Midbrain (tissue), 1 donor: ENCODE results near the gene SERINC3.
A peak's percentile ranks its signal among the peaks of the same experiment; 100 is the strongest.
"Not testable (repeated sequence)": the region's sequence is repeated elsewhere in the genome, so short reads cannot be mapped to it uniquely, and the experiment has no call there.

ENCODE experiments used
- DNase-seq: peaks from one replicate; lab custom pipeline; 2025; lab: John Stamatoyannopoulos, UW

SERINC3 gene

DNA sequence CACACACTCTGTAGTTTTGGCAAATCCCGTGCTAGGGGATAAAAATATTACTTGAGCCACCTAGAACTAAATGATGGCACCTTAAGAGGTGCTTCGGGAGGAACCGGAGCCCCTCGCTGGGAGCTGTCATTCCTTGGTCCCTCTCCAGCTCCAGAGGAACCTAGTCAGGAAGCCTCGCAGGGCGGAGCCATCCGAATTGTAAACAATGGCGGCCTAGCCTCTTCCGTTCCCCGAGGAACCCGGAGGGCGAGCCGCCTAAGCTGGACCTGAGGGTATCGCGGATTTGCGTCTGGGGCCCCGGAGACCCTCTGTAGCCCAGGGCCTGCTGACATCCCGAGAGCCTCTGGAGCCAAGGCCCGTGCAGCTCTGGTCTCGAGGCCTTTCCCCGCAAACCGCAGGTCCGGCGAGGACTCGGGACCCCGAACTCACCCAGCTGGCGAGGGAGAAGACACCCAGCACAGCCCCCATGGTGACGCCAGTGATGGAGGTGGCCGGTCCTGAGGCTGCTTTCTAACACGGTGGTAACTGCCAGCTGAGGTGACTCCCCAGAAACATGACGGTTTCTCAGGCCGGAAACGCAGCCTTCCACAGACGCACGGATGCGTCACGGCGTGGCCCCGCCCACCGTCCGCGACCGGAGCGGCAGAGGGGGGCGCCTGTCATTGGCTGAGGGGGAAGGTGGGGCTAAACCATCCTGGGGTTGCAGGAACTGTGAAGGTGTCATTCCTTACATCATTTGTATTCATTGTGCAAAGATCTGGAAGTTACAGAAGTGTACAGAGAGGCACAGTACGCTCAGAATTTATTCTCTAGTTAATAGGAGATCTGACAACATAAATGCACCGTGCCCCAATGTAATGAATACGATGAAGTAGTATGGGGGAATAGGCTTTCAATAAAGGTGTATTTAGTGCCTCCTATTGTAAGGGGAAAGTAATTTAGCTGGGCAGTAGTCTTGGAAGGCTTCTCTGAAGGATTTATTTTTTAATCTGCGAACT is at the start of gene SERINC3:
Gene SERINC3, minus strand, starts transcription at position 587 of the 998 bp plus-strand sequence. Its CDS starts 119 bp downstream, at position 468.
- peak; percentile 96 for DNase-seq

GRCh38 chr20:44571362-44571988 is 49.6 kb upstream of the SERINC3 start:
- DNase-seq: no peak

DNA sequence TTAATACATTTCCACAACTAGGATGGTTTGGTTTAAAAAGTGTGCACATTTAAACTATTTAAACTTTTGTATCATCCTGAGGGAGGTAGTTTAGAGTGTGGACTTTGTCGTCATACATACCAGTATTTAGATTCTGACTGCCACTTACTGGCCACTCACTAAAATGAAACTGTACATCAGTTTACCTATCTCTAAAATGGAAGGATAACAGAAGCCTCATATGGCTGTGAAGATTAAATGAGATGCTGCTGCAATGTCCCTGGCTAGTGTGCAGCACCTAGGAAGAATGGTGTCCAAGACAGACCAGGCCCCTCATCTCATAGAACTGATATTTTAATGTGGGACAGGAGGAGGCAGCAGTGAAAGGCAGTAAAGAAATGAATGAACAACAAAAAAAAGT is 48.5 kb upstream of the SERINC3 start:
- DNase-seq: no peak

- DNase-seq: no peak
Measured at GRCh38 chr20:44566811-44567210, 44.9 kb upstream of the SERINC3 start.

GRCh38 chr20:44566018-44566417 is 44.1 kb upstream of the SERINC3 start:
- no peak for DNase-seq

DNA sequence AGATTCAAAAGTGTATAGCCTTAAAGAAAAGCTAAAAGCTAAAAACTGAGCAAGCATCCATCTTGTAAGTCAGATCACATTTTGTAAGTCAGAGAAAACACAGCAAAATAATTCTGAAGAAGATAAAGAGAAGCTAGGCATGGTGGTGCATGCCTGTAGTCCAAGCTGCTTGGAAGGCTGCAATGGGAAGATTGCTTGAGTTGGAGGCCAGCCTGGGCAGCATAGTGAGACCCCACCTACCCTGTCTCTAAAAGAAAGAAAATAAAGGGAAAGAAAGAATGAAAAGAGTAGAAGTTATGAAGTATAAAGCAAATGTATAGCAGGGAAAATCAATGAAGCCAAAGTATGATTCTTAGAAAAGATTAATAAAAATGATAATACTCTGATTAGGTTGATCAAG is 40.0 kb upstream of the SERINC3 start:
- no peak for DNase-seq

DNA sequence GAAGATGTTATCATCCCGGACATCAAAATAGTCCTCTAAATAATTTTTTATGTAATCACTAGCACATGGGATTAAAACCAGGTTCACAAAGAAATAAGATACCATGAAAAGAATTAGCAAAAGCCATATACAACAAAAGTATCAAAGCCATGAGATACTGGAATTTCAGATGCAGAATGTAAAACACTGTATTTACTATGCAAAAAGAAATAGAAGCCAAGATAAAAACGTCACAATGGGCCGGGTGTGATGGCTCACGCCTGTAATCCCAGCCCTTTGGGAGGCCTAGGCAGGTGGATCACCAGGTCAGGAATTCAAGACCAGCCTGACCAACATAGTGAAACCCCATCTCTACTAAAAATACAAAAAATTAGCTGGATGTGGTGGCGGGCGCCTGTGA is 38.9 kb upstream of the SERINC3 start:
- not testable (repeated sequence) for DNase-seq

DNA sequence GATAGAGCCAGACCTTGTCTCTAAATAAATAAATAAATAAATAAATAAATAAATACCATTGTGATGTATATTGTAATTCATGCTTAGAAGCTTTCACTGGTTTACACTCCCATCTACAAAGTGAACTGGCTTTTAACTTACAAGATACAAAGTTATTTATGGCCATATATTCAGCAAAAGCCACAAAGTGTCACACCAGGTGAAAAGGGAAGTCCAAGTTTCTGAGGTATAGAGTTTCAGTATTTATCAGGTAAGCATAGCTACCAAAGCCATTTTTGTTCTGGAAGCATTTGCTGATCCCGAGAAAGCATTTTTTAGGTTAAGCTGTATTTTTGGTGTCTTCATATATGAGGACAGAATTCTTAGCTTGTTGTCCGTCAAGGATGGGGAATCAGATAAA is 38.4 kb upstream of the SERINC3 start:
- no peak for DNase-seq

DNA sequence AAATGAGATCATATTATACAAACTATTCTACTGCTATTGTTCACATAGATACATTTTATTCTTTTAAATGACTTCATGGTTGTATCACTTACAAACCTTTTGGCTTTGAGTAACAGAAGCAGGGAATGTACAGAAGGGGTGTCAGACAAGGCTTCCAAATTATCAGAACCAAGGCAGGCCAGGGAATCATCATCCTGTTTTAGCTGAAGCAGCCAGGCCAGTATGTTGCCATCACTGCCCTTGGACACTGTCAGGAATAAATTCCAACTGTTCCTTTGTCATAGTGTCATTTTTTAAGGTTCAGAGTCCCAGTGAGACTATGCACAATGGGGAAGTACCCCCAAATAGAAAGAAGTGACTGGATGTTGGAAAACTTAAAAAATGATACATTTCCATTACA is 37.4 kb upstream of the SERINC3 start:
- no peak for DNase-seq

DNA sequence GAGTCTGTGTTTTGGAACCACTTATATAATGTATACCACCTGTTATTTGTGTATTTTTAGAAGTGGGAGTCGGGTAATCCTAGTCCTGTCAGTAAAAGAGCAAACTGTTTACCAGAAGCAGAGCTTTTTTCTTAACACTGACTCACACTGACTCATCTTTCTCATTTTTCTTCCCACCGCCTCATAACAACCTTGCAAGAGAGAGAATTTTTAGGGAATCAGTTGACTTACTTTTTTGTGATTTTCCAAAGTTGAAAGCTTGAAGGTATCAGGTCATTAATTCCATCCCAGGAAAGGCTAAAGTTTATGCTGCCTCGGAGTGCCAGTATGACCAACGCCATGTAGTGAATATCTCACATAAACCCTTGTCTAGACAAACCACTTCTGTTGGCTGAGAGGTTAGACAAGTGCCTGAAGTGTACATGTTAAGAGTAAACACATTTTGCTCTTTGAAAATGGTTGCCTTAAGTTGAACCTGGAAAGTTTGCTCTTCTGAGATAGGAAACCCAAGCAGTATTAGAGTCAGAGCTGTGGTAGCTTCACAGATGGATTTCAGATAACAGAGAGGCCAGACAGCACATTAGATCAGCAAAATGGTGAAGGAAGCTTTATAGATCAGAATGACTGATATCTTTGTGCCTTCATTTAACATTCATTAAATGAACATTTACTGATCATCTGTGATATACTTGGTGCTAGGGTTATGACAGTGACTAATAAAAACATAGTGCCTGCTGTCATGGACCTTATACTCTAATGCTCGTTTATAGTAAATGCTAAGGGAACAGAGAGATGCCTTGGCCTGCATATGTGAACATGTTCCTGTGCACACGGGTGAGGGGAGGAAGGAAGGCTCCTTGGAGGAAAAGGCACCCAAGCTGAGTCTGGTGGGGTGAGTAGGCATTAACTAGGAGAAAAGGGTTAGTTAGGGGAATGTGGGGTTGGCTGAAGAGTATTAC is 31.4 kb upstream of the SERINC3 start:
- no peak for DNase-seq

- no peak for DNase-seq
Measured at GRCh38 chr20:44552568-44552949, 30.7 kb upstream of the SERINC3 start.

DNA sequence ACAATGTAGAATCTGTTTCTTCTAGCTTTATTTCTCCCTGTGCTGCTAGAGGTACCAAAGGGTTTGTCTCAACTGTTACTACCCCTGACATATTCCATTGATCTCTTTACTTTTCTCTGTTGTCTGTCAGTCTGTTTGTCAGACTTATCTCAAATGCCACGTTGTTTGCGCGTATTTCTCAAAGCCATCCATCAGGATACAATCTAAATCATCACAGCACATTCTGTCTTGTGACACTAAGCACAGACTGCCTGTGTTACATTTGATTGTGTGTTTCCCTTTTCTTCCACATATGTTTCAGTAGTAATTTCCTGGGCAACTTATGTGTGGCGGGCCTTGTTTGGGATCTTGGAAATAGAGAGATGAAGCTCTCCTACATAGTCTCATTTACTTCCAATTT is 30.2 kb upstream of the SERINC3 start:
- no peak for DNase-seq

- DNase-seq: no peak
Measured at GRCh38 chr20:44549123-44549522, 27.3 kb upstream of the SERINC3 start.

- DNase-seq: no peak
Measured at GRCh38 chr20:44547419-44547818, 25.5 kb upstream of the SERINC3 start.

GRCh38 chr20:44544263-44544662 is 22.4 kb upstream of the SERINC3 start:
- no peak for DNase-seq

- no peak for DNase-seq
Measured at GRCh38 chr20:44543358-44543757, 21.5 kb upstream of the SERINC3 start.

- no peak for DNase-seq
Measured at GRCh38 chr20:44542890-44543289, 21.0 kb upstream of the SERINC3 start.

DNA sequence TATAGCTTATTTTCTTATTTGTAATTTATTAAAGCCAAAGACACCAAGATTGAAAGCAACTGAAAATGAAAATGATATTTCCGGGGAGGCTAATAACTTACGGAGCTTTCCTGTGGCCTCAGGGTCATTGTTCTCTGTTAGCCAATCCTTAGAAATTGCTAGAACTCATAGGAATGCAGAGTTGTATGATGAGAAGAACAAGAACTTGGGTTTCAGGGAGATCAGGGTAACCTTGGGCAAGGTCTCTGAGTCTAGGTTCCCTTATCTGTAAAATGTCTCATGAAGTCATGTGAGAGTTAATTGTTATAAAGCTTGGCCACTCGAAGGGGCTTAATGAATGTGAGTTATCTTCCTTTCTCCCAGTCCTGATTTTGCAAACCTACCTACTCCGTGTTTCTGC is 20.1 kb upstream of the SERINC3 start:
- DNase-seq: no peak

DNA sequence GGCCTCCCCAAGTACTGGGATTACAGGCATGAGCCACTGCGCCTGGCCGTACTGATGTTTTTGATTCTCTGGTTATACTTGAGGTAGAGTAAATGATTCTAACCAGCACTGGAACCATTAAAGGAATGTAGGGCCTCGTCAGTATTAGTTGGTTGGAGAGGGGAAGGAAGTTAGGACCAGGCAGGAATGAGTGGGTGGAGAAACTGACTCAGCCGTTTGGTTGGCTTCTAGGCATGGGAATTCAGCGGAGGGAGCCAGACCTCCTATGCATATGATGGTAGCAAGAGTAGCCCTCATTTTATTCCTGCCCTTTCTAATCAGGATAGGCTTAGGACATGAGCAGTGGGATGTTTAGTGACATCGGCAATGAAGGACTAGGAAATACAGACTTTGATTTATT is 19.0 kb upstream of the SERINC3 start:
- no peak for DNase-seq

GRCh38 chr20:44537993-44538392 is 16.1 kb upstream of the SERINC3 start:
- peak; percentile 18 for DNase-seq

DNA sequence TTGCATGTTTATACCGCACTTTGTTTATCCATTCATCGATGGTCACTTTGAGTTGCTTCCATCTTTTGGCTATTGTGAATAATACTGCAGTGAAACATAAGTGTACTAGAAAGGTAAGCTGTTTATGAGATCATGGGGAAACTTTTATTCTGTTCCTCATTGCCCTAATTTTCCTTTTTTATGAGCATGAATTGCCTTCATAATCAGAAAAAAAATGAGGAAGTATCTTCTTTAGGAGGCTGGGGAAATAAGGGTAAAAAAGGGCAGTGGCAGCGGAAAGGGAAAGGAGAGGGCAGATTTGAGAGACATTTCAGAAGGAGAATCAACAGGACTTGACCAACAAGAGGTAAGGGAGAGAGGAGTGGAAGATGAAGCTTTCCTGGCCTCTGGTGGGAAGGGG is 14.3 kb upstream of the SERINC3 start:
- no peak for DNase-seq

DNA sequence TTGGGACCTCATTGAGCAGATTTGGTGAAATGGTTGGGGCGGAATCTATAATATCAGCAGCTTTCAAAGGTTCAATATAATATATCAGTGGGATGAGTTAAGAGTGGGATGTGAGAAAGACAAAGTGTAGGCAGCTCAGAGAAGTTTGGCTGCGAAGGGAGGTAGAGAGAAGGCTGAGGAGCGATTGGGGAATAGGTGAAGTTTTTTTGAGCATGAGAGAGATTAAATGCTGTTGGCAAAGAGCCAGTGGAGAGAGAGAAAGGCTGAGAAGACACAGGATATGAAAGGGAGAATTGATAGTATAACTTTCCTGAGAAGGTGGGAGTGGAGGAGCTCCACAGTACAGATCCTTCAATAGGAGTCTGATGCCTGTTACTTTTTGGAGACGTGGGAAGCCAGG is 12.1 kb upstream of the SERINC3 start:
- no peak for DNase-seq
